Measurements from ENCODE around the gene AKAP14. TPM values are rescaled to one million over a fixed set of nuclear protein-coding genes. Genes with fewer than 3 reads are reported as not detected.

The AKAP14 gene
- total and polyA plus RNA-seq, 2 of the 8 experiments (the other 6 are each of a cell fraction or from before 2014, with no cell fraction given), result 0.79 to 1.3 TPM

- TF ChIP-seq RNF2 (IDR thresholded peaks at IDR 0.05; ENCODE audit: borderline replicate concordance, low read depth, low read length, missing control alignments, poor library complexity, severe bottlenecking), result no peak
These were observed 42.2 kb upstream of the AKAP14 start (continued) for GRCh38 chrX:119853444-119853843.
